ENCODE results near the gene HIVEP1.

Gene HIVEP1

DNA sequence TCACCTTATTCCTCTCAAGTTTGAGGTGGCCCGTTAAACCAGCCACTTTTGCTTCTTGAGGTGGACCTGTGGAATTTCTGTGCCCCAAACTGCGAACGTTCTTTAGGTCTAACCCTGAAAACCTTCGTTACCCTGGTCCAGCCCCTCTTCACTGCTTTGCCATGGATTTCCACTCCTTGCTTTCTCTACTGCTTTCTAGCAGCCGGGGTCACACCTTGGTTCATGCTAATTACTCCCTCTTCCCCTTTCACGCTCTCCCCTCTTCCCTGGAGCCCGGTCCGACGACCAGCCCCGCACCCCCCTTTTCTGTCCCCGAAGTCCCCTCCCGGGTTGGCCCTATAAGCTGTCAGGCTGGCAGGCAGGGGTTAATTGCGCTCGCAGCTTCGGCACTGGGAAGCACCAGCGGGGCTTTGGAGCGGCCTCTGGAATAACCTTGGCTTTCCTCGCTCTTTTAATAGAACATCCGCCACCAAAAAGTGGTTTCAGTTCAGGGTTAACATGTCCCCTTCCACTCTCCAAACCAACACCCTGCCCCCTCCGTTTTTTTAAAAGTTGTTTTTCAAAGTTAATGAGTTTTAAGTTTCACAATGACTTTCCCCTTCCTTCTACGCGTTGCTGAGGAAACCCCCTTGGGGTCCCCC, 1.4 kb upstream of the HIVEP1 start:
- Histone ChIP-seq H3K4me1 (ENCODE audit: control insufficient read depth, insufficient read depth, low read length) (peaks cover 18% of the 10 kb centered on the region), H3K27ac (ENCODE audit: extremely low read depth, low read depth, low read length) (peak overlapping the region; percentile 83), H3K4me3 (ENCODE audit: low read depth, low read length) (peak overlapping the region; percentile 54), H3K9me3 (ENCODE audit: control insufficient read depth, insufficient read depth, low read depth, low read length) (no peaks in the 10 kb centered on the region), H3K36me3 (ENCODE audit: control insufficient read depth in 2 of 2, insufficient read depth in 1 of 2, low read length in 2 of 2) (peaks cover 0 to 3% of the 10 kb centered on the region in 2 experiments; a peak in 1 of 3 replicates)
- ChIA-PET POLR2A (interaction anchor here (0.6 to 0.7 kb wide), 2 partner anchors 20 to 80 kb away, joined by 3 to 4 read pairs; no protein-coding TSS in a partner anchor), CTCF (interaction anchor here (0.8 to 1.6 kb wide), 3 partner anchors 15 to 593 kb away, joined by 3 to 4 read pairs (median 4); no protein-coding TSS in a partner anchor)
- no peak for TF ChIP-seq MEIS1 (CRISPR knock-in tag; IDR thresholded peaks at IDR 0.05; ENCODE audit: borderline replicate concordance)
- TF ChIP-seq ZFP37 (tag by site-specific recombination; IDR thresholded peaks at IDR 0.05) = 0 out of 2 replicates have a peak, but pooled peaks have one; percentile 46
- TF ChIP-seq ZNF394 (tag by site-specific recombination; IDR thresholded peaks at IDR 0.05; ENCODE audit: borderline replicate concordance) = 0 out of 2 replicates have a peak, but pooled peaks have one; percentile 53
- 0 out of 2 replicates have a peak, but pooled peaks have one; percentile 28 for TF ChIP-seq BCL11A (tag by site-specific recombination; IDR thresholded peaks at IDR 0.05; ENCODE audit: low read depth)
- TF ChIP-seq ZNF585B (tag by site-specific recombination; IDR thresholded peaks at IDR 0.05) = no peak
- 0 out of 2 replicates have a peak, but pooled peaks have one; percentile 21 for TF ChIP-seq ZNF223 (tag by site-specific recombination; IDR thresholded peaks at IDR 0.05)
- 0 out of 2 replicates have a peak, but pooled peaks have one; percentile 6 for TF ChIP-seq TCF7L2 (IDR thresholded peaks at IDR 0.05; ENCODE audit: borderline replicate concordance, low read depth, low read length)
- TF ChIP-seq RBAK (tag by site-specific recombination; IDR thresholded peaks at IDR 0.05) = no peak
- TF ChIP-seq ZNF302 (tag by site-specific recombination; IDR thresholded peaks at IDR 0.05; ENCODE audit: low read depth) = no peak
- peak; percentile 99 for TF ChIP-seq PRDM10 (tag by site-specific recombination; IDR thresholded peaks at IDR 0.05)
- no peak for TF ChIP-seq ZNF202 (tag by site-specific recombination; IDR thresholded peaks at IDR 0.05; ENCODE audit: borderline replicate concordance)
- no peak for TF ChIP-seq ZNF843 (tag by site-specific recombination; IDR thresholded peaks at IDR 0.05)
- peak; percentile 36; the same call in 1 of the 2 replicates for TF ChIP-seq MZF1 (tag by site-specific recombination; IDR thresholded peaks at IDR 0.05; ENCODE audit: borderline replicate concordance)
- no peak for TF ChIP-seq ZNF114 (tag by site-specific recombination; IDR thresholded peaks at IDR 0.05)
- no peak for TF ChIP-seq ZNF549 (tag by site-specific recombination; IDR thresholded peaks at IDR 0.05)
- no peak for TF ChIP-seq ZNF530 (tag by site-specific recombination; IDR thresholded peaks at IDR 0.05; ENCODE audit: low read depth)
- TF ChIP-seq ZNF18 (tag by site-specific recombination; IDR thresholded peaks at IDR 0.05) = 0 out of 2 replicates have a peak, but pooled peaks have one; percentile 16
- peak; percentile 76 for TF ChIP-seq ZNF335 (tag by site-specific recombination; conservative IDR thresholded peaks at IDR 0.05)
- TF ChIP-seq ZBTB10 (tag by site-specific recombination; IDR thresholded peaks at IDR 0.05) = peak; percentile 85
- no peak for TF ChIP-seq ZNF548 (tag by site-specific recombination; IDR thresholded peaks at IDR 0.05)
- peak; percentile 60; the same call in 1 of the 2 replicates for TF ChIP-seq ZNF600 (tag by site-specific recombination; IDR thresholded peaks at IDR 0.05)
- no peak for TF ChIP-seq ZNF23 (tag by site-specific recombination; IDR thresholded peaks at IDR 0.05; ENCODE audit: borderline replicate concordance)
- peak; percentile 83 for TF ChIP-seq ZBTB20 (tag by site-specific recombination; IDR thresholded peaks at IDR 0.05)
- peak; percentile 52; the same call in 1 of the 2 replicates for TF ChIP-seq ZNF2 (tag by site-specific recombination; IDR thresholded peaks at IDR 0.05)
- TF ChIP-seq ZFP69B (tag by site-specific recombination; IDR thresholded peaks at IDR 0.05) = peak; percentile 83
- peak; percentile 87 for TF ChIP-seq ZNF692 (tag by site-specific recombination; IDR thresholded peaks at IDR 0.05)

Data from HEK293 (cell line).